ENCODE results near the gene ALKBH3.

ALKBH3 gene

DNA sequence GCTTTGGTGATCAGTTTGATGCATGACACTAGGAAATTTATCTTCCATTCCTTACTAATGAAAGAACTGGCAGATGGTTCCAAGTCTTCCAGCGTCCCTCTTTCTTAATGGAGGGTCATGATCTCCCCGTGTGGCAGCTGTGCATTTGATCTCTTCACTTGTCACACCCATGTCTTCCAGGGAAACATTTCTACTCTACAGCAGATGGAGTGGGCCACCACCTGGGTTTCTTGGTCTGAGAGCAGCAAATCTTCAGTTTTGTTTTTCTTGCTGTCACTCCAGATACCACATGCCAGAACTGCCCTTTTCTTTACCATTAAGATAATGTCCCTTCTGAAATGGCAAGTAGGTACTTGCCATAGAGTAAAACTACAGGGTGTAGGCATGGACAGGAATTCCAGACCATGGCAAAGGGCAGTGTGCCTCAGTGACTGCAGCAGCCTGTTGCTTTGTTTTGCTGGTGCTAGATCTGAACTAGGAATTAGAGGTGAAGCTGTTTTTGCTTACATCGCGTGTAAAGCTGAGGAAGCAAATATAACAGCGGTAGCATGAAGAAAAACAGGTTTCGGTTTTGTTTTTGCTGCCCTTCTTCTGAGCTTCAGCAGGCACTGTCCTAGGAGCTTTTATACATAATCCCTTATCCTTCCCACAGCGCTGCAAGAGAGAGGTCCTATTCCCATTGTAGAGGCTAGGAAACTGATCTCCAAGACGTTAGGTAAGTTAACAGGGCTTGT, 41.1 kb downstream of the ALKBH3 start:
- H3K4me3 Mint-ChIP-seq: no peak overlapping the region
- peaks cover 7% of the 10 kb centered on the region for H3K36me3 Mint-ChIP-seq (ENCODE audit: low read depth)
- DNase-seq (ENCODE audit: low spot score): no peak
- H3K4me1 Mint-ChIP-seq (ENCODE audit: low read depth): peaks cover 4% of the 10 kb centered on the region
- H3K9me3 Mint-ChIP-seq: no peaks in the 10 kb centered on the region
- H3K27me3 Mint-ChIP-seq (ENCODE audit: low read depth): no peaks in the 10 kb centered on the region
- H3K27ac Mint-ChIP-seq: no peak overlapping the region

DNA sequence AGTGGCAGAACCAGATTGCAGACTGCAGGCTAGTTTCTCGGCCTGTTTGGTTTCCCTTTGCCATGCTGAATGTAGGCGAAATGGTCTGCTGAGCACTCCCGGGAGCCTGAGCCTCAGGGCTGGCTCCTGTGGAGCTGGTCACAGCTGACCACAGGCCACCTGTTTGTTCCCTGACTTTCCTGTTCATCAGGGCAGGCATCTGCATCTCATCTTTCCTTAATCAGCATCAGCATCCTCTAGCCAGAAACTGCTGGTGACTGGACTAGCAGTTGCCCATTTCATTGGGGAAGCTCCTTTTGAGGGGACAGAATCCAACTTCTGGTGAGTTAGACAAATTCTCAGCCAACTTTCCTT, 41.6 kb downstream of the ALKBH3 start:
- H3K27ac Mint-ChIP-seq: no peak overlapping the region
- no peak overlapping the region for H3K4me3 Mint-ChIP-seq
- H3K9me3 Mint-ChIP-seq: no peaks in the 10 kb centered on the region
- peaks cover 4% of the 10 kb centered on the region for H3K4me1 Mint-ChIP-seq (ENCODE audit: low read depth)
- H3K36me3 Mint-ChIP-seq (ENCODE audit: low read depth): peaks cover 7% of the 10 kb centered on the region
- H3K27me3 Mint-ChIP-seq (ENCODE audit: low read depth): no peaks in the 10 kb centered on the region
- DNase-seq (ENCODE audit: low spot score): no peak

DNA sequence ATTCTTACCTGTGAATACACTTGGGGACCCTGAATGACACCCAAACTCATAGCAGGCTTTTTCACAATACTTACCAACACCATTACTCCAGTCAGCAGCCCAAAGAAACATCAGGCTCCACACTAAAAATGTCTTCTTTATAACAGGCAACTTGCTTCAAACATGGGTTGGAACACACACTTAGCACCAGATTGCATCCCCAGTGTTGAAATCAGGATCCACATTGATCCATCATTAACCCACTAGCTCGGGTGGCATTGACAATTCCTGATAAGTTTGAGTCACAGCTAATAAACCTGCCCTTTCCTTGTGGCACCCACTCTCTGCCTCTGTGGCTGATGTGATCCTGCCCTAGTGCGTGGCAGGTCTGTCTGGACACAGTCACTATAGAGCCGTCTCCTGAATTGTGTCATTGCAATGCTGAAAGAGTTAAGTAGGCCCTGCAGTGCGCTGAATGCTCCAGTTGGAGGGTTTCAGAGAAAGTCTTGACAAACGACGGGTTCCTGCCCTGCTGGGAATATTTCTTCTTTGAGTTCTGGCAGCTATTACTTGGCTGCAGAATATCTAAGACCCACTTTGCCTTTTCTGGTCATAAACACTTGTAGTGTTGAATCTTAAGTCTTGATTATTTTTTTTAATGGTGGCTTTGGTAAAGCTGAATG, 42.2 kb downstream of the ALKBH3 start:
- peaks cover 7% of the 10 kb centered on the region for H3K36me3 Mint-ChIP-seq (ENCODE audit: low read depth)
- no peak overlapping the region for H3K27ac Mint-ChIP-seq
- H3K9me3 Mint-ChIP-seq: no peaks in the 10 kb centered on the region
- peaks cover 4% of the 10 kb centered on the region for H3K4me1 Mint-ChIP-seq (ENCODE audit: low read depth)
- DNase-seq (ENCODE audit: low spot score): no peak
- H3K27me3 Mint-ChIP-seq (ENCODE audit: low read depth): no peaks in the 10 kb centered on the region
- no peak overlapping the region for H3K4me3 Mint-ChIP-seq

DNA sequence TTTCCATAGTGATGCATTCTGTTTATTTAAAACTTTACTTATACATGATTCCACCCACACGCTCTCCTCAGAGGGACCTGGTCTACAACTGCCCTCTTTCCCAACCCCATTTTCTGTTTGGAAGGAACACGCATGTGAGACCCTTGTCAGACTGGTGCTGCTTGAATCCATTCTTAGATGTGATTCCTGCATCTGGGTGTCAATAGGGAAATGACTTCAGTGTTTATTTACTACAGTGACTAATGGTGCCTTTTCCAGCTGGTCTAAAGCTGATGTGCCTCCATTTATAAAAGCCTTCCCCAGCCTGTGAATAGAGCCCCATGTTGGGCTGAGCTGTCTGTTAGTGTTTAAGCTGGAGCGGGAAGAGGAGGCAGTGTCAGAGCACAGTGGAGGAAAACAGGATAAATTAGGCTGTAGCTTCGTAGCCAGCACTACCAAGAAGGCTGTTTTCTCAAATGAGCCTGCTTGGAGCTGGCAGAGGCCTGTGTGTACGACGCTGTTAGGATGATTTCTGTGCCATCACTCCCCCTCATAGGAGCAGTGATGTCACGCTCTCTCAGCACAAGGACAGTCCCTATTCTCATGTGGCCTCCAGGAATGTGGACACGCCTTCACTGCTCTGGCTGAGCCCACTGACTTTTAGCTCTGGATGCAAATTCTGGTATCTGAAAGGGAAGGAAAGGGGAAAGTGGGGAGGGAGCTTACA, 42.9 kb downstream of the ALKBH3 start:
- no peak overlapping the region for H3K27ac Mint-ChIP-seq
- DNase-seq (ENCODE audit: low spot score): no peak
- H3K36me3 Mint-ChIP-seq (ENCODE audit: low read depth): peaks cover 7% of the 10 kb centered on the region
- no peak overlapping the region for H3K4me3 Mint-ChIP-seq
- no peaks in the 10 kb centered on the region for H3K27me3 Mint-ChIP-seq (ENCODE audit: low read depth)
- H3K9me3 Mint-ChIP-seq: no peaks in the 10 kb centered on the region
- H3K4me1 Mint-ChIP-seq (ENCODE audit: low read depth): peaks cover 4% of the 10 kb centered on the region

DNA sequence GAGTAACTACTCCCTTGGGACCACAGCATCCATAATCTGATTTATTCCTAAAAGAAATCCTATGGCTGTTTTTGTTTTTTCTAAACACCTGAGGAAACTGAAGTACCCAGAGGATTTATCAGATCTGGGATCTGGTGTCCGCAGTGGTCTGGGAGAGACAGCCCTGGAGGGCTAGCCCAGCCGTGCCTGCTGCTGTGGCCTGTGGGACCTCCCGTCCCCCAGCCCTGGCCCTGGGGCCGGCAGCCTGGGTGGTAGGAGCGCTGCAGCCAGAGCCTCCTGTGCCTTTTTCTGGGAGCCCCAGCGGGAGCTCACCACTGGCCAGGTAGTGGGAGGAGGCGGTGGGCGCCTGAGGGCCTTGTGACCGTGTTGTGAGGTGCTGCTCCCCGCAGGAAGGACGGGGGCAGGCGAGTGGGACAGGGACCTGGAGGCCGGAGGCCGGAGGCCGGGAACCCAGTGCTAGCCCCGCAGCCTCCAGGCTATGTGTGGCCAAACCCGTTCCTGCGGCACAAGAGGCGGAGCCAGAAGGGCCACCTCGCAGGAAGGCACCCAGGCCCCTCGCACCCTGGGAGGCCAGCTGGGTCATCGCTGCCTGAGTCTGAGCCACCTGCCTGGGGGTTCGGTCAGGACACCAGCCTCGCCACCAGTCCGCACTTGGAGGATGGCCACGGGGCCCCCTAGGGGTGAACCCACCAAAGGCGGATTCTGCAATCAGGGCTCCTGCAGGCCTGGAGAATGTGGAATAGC, 43.7 kb downstream of the ALKBH3 start:
- Mint-ChIP-seq H3K36me3 (ENCODE audit: low read depth) (peaks cover 7% of the 10 kb centered on the region), H3K4me3 (no peak overlapping the region), H3K27ac (no peak overlapping the region)

DNA sequence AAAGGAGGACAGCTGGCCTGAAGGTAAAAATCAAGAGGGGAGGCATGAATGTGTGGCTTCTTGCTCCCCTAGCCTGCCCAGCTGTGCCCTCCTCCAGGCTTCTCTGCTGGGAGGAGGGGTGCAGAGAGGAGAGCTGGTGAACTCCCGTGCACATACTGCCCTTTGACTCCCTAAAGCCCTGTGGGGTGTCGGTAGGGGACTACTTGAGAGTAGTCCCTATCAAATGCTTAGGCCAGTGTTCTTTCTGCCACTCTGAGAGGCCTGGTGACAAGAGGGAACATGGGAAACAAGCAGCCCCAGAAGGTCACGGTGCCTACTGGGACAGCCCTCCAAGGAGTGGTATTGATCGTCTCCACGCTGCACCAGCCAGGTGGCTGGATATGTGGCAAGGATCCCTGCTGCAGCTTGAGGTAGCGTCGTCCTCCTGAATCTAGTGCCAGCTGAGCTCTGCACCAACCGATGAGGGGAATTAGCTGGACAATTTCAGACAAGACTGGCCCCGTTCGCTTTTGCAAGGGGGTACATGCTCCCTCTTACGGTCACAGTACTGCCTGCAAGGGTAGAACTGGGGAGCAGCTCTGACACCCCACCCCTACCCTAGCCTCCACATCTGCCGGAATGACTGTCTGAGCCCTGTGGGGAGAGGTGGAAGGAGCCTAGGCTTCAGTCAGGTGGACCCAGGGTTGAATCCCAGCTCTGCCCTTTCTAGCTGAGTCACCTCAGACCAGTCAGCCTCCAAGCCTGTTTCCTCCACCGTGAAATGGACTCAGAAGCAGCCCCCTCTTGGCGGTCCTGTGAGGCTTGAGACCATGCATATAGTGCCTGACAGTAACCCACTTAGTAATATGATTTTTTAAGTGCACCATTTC, 44.7 kb downstream of the ALKBH3 start:
- Mint-ChIP-seq H3K4me3 (no peak overlapping the region), H3K27me3 (ENCODE audit: low read depth) (no peaks in the 10 kb centered on the region), H3K9me3 (no peaks in the 10 kb centered on the region), H3K36me3 (ENCODE audit: low read depth) (peaks cover 6% of the 10 kb centered on the region), H3K4me1 (ENCODE audit: low read depth) (peaks cover 4% of the 10 kb centered on the region), H3K27ac (no peak overlapping the region)
- no peak for DNase-seq (ENCODE audit: low spot score)

More for the DNA sequence above, 43.7 kb downstream of the ALKBH3 start:
- Mint-ChIP-seq H3K9me3 (no peaks in the 10 kb centered on the region), H3K27me3 (ENCODE audit: low read depth) (no peaks in the 10 kb centered on the region), H3K4me1 (ENCODE audit: low read depth) (peaks cover 4% of the 10 kb centered on the region)
- no peak for DNase-seq (ENCODE audit: low spot score)

DNA sequence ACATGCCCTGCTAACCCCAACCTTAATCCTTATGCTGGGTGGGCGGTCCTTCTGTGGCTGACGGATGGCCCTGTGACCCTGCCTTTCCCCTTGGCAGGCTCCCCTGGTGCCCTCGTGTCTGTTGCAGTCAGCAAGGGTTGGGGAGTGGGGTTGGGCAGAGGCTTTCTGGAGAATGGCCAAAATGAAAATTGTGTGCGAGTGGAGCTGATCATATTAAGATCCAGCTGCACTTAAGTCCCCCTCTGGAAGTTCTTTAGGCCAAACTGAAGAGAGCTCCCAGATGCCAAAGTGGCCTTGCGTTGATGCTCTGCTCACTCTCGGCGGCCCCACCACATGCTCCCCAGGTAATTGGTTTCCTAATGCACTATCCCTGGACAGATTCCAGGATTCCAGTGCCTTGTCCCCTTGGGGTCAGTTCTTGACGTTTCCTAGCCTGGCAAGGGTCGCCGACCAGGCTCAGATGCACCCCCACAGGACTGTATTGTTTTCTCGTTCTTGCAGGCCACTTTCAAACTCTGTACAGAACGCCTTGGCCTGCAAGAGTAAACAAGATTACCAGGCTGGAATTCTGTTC, 45.4 kb downstream of the ALKBH3 start:
- H3K27ac Mint-ChIP-seq: no peak overlapping the region
- H3K36me3 Mint-ChIP-seq (ENCODE audit: low read depth): peaks cover under 1% of the 10 kb centered on the region
- H3K9me3 Mint-ChIP-seq: no peaks in the 10 kb centered on the region
- H3K27me3 Mint-ChIP-seq (ENCODE audit: low read depth): no peaks in the 10 kb centered on the region
- no peak for DNase-seq (ENCODE audit: low spot score)
- peaks cover 2% of the 10 kb centered on the region for H3K4me1 Mint-ChIP-seq (ENCODE audit: low read depth)
- no peak overlapping the region for H3K4me3 Mint-ChIP-seq

DNA sequence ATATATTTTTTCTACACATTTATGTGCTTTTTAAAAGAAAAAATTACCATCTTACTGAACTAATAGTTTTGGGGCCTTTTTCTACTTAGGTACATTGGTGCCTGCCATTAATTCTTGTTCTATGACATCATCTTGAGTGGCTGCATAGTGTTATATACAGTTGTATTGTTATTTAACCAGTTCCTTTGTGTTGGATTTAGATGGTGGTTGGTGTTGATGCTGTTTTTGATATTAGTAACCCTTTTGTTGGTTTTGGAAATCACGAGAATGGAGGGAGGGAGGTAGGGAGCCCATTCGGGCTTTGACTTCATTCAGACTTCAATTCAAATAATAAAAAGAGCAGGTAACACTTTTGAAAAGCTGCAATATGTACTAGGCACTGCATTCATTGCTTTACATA, 46.4 kb downstream of the ALKBH3 start:
- no peak overlapping the region for H3K27ac Mint-ChIP-seq
- no peaks in the 10 kb centered on the region for H3K27me3 Mint-ChIP-seq (ENCODE audit: low read depth)
- H3K4me1 Mint-ChIP-seq (ENCODE audit: low read depth): no peaks in the 10 kb centered on the region
- no peaks in the 10 kb centered on the region for H3K36me3 Mint-ChIP-seq (ENCODE audit: low read depth)
- H3K9me3 Mint-ChIP-seq: no peaks in the 10 kb centered on the region
- DNase-seq (ENCODE audit: low spot score): no peak
- H3K4me3 Mint-ChIP-seq: no peak overlapping the region

DNA sequence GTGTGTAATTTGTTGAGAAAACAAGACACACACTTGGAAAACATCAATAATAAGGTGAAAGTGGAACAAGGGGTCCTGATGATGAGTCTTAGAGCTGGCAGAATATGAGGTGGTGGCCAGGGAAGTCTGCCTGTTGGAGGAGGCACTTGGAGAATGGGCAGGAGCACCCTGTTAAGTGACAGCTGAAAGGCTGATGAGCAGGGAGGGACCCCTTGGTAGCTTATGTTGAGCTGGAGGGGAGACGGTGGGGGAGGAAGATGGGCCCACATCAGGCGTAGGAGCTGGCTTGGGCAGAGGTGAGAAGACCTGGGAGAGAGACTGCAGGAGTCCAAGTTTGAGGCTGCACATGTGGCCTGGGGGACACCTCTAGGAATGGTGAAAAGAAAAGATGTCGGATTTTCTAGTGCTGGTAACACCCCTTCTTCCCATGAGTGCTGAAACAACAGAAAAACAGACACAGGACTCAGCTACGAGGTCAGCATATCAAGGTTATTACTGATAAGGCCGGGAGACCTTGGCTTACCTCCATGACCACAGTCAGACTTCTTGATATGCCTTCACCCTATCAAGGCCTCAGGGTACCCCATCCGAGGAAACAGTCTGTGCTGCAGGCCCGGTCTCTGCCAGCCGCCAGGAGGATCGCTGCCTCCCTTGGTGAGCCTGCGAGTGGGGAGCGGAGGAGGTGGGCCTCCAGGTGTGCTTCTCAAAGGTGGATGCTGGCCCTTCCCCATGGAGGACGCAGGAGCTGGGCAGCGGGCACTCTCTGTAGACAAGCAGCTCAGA, 47.5 kb downstream of the ALKBH3 start:
- Mint-ChIP-seq H3K4me1 (ENCODE audit: low read depth) (no peaks in the 10 kb centered on the region), H3K4me3 (no peak overlapping the region), H3K36me3 (ENCODE audit: low read depth) (no peaks in the 10 kb centered on the region), H3K9me3 (no peaks in the 10 kb centered on the region), H3K27me3 (ENCODE audit: low read depth) (no peaks in the 10 kb centered on the region), H3K27ac (no peak overlapping the region)
- DNase-seq (ENCODE audit: low spot score): no peak

DNA sequence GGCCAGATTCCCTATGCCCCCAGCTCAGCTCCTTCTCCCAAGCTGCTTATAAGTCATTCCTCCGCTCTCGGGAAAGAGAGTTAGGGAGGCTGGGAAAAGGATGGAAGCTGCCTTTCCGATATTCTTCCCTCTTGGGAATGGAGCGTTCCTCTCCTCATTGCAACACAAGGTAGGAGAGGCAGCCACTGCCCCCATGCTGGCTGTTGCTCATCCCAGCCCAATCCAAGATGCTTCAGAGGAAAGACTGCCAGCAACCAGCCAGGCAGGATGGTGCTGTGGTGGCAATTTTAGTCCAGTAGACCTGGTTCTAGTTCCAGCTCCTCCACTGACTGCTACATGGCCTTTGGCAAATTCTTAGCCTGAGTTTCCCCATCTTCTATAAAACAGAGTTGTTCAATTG, 48.1 kb downstream of the ALKBH3 start:
- no peaks in the 10 kb centered on the region for H3K4me1 Mint-ChIP-seq (ENCODE audit: low read depth)
- H3K4me3 Mint-ChIP-seq: no peak overlapping the region
- no peak overlapping the region for H3K27ac Mint-ChIP-seq

DNA sequence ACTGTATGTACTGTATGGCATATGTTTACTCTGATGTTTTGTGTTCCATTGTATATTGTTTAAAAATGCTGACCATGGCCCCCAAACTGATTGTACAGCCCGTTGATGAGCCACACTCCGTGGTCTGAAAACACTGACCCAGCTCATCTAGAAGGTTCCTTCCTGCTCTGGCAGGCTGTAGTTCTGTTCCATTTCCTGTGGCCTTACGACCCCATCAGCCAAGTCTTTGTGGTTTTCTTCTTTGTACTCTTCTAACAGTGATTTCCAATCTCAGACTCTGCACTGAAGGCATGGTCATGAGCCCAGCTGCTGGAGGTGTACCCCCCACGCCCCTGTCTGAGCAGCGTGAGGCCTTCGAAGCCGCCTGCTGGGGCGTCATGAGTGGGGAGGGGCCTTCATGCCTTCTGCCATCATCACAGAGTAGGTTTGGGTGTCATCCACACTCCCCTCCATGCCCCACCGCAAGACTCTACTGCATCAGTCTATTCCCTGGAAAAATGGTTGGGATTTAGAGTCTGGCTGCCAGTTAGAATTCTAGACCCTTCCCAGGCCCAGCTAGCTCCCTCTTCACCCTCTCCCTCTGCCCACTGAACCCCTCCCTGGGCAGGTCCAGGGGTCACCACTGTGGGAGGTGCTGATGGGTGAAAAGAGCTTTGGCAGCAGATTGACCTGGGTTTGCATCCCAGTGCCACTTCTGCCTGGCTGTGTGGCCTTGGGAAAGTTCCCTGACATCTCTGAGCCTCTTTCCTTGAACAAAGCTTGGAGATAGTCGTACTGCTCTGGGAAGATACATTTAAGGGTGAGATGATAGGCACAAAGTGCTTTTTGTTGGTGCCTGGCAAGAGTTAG, 50.5 kb downstream of the ALKBH3 start:
- Mint-ChIP-seq H3K4me3 (no peak overlapping the region), H3K27me3 (ENCODE audit: low read depth) (peaks cover 2% of the 10 kb centered on the region), H3K4me1 (ENCODE audit: low read depth) (no peaks in the 10 kb centered on the region), H3K9me3 (no peaks in the 10 kb centered on the region), H3K36me3 (ENCODE audit: low read depth) (no peaks in the 10 kb centered on the region), H3K27ac (no peak overlapping the region)
- DNase-seq (ENCODE audit: low spot score): no peak

More for the DNA sequence above, 48.1 kb downstream of the ALKBH3 start:
- no peak for DNase-seq (ENCODE audit: low spot score)
- no peaks in the 10 kb centered on the region for H3K9me3 Mint-ChIP-seq
- no peaks in the 10 kb centered on the region for H3K36me3 Mint-ChIP-seq (ENCODE audit: low read depth)
- no peaks in the 10 kb centered on the region for H3K27me3 Mint-ChIP-seq (ENCODE audit: low read depth)

DNA sequence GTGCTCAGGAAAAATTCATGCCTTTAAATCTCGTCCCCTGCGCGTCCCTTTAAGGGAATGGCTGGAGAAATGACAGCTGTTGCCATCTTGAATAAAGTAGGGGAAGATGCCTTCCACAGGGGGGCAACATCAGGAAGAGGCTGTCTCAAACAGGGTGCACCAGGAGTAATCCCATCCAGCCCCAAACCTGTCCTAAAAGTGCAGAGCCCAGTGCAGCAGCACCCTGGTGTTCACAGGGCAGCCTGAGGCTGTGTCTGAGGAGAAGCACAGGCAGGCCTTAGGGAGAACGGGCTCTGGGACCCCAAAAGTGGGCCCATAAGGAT, 51.0 kb downstream of the ALKBH3 start:
- Mint-ChIP-seq H3K4me3 (no peak overlapping the region), H3K36me3 (ENCODE audit: low read depth) (no peaks in the 10 kb centered on the region), H3K4me1 (ENCODE audit: low read depth) (no peaks in the 10 kb centered on the region), H3K9me3 (no peaks in the 10 kb centered on the region), H3K27me3 (ENCODE audit: low read depth) (peaks cover 4% of the 10 kb centered on the region), H3K27ac (no peak overlapping the region)
- DNase-seq (ENCODE audit: low spot score): no peak
